GM18867 (cell line): ENCODE measurements around the gene NEU4.
A peak's percentile ranks its signal among the peaks of the same experiment; 100 is the strongest.
"Not testable (repeated sequence)": the region's sequence is repeated elsewhere in the genome, so short reads cannot be mapped to it uniquely, and the experiment has no call there.

Experiments
- ATAC-seq: cut with Tn5 transposase; IDR thresholded peaks from one replicate; pipeline ENCODE4 v1.9.1; 2021; ENCODE audit warnings: mild to moderate bottlenecking, moderate library complexity; ENCODE audit not compliant: unreplicated experiment

The NEU4 gene, protein sequence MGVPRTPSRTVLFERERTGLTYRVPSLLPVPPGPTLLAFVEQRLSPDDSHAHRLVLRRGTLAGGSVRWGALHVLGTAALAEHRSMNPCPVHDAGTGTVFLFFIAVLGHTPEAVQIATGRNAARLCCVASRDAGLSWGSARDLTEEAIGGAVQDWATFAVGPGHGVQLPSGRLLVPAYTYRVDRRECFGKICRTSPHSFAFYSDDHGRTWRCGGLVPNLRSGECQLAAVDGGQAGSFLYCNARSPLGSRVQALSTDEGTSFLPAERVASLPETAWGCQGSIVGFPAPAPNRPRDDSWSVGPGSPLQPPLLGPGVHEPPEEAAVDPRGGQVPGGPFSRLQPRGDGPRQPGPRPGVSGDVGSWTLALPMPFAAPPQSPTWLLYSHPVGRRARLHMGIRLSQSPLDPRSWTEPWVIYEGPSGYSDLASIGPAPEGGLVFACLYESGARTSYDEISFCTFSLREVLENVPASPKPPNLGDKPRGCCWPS

DNA sequence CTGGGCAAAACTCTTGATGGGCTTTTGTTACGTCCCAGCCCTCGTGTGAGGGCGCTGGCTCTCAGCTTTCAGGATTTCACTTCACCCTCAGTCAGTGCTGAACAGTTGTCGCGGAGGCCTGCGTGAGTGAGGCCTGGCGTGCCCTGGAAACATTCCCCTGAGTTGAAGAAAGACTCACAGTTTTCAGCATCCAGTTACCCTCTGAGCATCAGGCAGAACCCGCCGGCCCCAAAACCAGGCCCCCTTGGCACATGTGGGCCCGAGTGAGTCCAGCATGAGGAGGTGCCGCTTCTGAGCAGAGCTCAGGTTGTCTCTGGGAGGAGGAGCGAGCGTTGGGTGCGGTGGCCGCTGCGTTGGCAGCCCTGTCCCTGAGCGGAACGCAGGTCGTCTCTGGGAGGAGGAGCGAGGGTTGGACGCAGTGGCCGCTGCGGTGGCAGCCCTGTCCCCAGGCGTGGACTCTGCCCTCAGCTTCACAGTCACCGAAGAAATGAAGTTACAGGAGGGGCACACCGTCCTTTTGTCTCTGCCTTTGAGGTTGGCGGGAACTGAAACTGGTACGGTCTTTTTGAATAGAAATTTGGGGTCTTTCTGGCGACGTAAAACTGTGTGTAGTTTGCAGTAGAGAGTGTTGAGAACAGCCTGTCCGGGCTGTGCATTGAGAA lies at the start of gene NEU4:
Gene NEU4 (plus strand): TSS at position 473 of the 662 bp plus-strand sequence. CDS start 5,292 bp downstream, outside the sequence.
- no peak for ATAC-seq

DNA sequence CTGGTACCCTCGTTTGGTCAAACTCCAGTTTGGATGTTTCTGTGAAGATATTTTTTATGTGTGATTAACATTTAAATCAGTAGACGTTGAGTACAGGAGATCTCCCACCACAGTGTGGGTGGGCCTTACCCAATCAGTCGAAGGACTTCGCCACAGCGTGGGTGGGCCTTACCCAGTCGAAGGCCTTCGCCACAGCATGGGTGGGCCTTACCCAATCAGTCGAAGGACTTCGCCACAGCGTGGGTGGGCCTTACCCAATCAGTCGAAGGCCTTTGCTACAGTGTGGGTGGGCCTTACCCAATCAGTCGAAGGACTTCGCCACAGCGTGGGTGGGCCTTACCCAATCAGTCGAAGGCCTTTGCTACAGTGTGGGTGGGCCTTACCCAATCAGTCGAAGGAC lies 49.1 kb upstream of the NEU4 start:
- ATAC-seq: not testable (repeated sequence)

DNA sequence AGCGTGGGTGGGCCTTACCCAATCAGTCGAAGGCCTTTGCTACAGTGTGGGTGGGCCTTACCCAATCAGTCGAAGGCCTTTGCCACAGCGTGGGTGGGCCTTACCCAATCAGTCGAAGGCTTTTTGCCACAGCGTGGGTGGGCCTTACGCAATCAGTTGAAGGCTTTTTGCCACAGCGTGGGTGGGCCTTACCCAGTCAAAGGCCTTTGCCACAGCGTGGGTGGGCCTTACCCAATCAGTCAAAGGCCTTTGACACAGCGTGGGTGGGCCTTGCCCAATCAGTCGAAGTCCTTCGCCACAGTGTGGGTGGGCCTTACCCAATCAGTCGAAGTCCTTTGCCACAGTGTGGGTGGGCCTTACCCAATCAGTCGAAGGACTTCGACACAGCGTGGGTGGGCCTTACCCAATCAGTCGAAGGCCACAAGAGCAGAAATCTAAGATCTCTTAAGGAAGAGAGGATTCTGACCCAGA lies 48.7 kb upstream of the NEU4 start:
- no peak for ATAC-seq

DNA sequence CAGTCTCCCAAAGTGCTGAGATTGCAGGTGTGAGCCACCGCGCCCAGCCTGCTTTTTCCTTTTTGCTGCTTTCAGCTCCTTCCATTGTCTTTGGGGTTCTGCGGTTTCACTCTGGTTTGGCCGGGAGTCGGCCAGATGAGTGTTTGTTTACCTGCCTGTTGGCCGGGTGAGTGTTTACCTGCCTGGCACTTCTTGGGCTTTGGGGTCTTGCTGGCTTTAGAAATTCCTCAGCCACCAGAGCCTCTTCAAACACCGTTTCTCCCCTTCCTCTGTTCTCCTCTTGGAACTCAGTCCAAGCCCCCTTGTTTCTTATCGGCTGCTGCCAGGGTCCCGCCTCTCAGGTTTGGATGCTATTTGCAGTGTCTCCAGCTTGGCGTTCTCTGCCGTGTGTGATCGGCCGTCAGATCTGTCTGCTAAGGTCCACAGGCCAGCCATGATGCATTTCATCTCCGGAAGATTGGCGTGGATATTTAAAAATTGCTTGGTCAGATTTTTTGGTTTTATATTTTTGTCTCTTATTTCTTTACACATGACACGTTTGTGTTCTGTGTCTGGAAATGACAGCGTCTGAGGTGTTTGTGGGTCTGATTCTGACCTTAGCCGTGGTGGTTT lies 46.6 kb upstream of the NEU4 start:
- ATAC-seq: no peak

DNA sequence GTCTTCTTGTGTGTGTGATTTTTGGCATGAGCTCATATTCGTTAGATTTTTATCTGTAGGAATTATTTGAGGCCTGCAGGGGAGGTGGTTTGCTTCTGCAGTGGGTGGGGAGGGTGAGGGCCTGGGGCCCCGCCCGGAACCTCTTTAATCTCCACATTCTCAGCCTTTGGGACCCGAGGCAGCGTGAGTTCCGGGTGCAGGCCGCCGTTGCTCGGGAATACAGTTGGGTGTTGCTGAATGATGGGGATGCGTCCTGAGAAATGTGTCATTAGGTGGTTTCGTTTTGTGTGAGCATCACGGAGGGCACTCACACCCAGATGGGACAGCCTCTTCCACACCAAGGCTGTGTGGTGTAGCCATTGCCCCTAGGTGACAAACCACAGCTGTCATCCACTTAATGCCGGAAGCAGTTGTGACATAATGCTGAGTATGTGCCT lies 46.0 kb upstream of the NEU4 start:
- ATAC-seq: peak; percentile 93

DNA sequence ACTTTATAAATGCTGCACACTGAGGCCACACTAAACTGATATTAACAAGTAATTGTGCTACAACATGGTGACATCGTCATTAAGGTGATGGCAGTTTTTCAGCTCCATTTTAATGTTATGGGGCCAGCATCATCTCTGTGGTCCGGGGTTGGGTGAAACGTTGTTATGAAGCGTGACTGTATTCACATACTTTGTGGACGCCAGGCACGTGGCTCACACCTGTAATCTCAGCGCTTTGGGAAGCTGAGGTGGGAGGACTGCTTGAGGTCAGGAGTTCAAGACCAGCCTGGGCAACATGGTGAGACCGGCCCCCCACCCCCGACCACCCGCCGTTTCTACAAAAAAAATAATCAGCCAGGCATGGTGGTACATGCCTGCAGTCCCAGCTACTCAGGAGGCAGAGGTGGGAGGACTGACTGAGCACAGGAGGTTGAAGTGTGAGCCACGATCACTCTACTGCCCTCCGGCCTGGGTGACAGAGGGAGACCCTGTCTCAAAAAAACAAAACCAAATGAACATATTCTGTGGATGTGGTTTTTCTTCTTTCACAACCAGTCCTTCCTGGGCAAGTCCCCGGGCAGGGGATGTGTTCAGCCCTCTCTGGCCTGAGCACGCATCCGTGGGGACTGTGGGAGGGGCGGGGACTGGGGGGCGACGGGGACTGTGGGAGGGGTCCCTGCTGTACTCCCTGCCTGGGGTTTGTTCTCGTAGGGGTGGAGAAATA lies 45.3 kb upstream of the NEU4 start:
- ATAC-seq: no peak

DNA sequence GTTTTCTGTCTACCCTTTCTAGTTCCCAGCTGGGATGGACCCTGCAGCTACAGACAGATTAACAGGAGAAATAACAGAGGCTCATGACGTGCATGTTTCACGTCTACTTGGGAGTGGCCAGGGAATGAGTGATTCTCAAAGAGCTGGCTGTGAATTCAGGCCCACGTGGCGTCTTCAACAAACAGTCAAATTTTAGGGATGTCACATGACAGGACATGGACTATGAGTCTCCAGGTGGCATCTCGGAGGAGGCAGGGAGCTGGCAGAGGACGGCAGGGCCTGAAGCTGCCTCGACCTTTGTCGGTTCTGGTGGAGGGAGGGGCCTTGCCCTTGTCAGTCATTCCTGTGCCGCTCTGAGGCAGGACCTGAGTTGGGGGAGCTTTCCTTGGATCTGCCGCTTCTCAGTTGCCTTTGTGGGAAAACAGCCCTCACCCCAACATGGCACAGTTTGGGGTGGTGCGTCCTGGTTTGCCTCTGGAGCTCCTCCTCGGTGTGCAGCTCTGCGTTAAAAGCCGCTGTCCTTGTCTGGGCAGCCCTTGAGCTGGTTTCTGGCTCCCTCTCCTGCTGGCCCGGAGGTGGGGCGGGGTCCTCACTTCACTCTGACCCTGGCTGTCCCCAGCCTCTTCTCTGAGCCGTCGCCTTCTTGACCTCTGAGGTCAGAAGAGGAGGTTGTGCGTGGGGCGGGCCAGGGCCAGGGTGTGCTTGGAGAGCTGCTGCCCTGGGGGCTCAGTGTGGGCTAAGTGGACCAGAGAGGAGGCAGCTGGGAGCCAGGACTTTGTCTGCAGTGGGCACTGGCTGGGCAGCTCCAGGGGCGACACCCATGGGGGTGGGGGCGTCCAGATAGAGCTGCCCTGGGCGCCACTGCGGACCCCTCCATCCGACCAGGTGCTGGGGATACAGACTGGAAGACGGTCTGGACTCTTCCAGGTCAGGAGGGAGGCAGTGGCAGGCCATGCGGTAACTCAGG lies 44.4 kb upstream of the NEU4 start:
- ATAC-seq: no peak

DNA sequence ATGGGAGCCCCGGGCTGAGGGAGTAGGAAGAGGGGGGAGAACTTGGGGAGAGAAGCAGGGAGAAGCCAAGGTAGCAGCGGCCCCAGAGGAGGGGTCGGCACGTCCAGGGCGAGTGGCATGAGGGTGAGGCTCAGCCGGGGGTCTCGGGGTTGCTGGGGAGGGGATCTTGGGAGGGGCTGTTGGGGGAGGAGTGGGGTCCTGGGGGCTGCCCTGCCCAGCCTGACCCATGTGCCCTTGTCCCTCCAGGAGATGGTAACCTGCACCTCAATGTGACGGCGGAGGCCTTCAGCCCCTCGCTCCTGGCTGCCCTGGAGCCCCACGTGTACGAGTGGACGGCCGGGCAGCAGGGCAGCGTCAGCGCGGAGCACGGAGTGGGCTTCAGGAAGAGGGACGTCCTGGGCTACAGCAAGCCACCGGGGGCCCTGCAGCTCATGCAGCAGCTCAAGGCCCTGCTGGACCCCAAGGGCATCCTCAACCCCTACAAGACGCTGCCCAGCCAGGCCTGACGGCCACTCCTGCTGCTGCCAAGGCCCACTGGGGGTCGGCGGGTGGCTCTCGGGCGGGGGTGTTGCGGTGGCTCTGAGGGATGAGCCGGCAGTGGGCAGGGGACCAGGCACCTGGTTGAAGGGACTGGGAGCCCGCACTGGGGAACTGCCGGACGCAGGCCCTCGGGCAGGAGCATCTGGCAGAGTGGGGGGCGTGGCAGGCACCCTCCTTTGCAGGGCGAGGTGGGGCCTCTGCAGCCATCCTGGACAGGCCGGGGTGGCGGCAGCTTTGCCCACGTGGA lies 41.3 kb upstream of the NEU4 start:
- no peak for ATAC-seq

DNA sequence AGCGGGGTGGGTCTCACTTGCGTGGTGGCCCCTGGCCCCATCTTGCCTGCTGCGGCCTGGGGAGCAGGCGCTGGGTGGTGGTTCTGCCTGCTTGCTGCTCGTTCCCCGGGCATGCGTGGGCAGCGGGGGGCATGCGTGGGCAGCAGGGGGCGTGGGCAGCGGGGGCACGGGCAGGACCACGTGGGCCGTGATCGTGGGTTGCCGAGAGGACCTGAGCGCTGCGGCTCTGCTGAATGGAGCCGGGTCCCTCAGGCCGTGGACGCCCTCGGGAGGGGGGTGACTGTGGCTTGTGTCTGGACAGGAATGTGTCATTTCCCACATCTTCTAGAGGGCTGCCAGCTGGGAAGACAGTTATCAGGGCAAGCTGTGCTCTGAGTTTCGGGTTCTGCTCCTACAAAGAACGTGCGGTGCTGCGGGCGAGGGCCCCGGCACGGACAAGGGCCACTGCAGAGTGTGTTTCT lies 40.7 kb upstream of the NEU4 start:
- ATAC-seq: no peak

DNA sequence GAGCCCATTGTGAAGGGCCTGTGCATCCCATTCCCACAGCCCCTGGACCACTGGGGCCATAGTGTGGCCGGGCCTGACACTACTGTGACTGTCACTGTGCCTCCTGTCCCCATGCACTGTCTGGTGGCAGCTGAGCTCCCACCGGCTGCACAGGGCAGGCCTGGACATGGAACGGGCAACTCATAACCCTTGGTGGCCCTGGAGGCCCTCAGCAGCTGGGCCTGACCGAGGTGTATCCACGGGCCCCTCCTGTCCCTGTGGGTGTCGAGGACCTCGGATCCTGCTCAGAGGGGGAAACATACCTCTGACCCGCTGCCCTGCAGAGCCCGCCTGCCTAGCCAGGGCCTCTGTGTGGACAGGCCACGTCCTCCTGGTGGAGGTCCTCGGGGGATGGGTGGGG lies 40.1 kb upstream of the NEU4 start:
- no peak for ATAC-seq

DNA sequence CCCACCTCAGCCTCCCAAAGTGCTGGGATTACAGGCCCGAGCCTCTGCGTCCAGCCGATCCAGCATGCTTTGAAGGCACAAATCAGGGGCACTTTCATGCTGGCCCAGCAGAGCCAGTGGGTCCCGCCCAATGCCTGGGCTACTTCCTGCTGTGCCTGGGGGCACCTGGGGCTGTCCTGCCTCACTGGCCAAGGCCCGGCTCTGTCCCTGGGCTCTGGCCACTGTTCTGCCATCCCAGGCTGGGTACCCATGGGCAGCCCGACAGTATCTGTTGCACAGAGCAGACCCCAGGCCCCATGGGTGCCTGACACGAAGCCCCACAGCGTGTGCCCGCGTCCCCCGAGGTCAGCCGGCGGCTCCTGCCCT lies 39.2 kb upstream of the NEU4 start:
- no peak for ATAC-seq

DNA sequence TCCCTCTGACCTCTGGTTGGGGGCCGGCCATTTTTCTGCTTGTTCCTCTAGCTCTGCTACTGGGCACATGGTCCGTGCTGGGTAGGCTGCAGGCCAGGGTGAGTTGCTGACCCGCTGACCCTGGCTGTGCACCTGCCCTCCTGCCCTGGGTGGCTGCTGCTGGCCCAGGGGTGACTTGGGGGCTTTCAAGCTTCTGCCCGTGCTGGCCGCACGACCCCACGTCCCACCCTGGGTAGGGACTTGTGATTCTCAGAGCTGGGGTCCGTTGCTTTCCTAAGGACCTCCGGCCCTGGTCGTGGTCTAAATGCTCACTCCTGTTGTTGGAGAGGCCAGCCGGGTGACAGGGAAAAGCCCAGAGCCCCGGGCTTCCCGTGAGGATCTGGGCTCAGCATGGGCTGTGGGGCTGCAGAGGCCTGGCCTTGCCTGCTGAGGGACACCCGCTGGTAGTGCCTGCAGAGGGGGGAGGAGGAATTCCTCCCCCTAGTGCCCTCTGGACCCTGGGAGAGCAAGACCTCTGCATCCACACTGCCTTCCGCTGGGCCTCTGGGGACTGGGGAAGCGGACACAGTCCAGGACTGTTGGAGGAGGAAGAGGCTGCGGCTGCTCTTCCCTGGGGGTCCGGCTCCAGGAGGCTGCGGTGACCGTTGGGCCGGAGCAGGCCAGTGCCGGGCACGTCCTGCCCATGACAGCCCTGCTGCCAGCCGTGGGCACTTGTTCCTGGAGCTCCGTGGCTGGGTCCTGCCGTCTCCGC lies 38.6 kb upstream of the NEU4 start:
- no peak for ATAC-seq

DNA sequence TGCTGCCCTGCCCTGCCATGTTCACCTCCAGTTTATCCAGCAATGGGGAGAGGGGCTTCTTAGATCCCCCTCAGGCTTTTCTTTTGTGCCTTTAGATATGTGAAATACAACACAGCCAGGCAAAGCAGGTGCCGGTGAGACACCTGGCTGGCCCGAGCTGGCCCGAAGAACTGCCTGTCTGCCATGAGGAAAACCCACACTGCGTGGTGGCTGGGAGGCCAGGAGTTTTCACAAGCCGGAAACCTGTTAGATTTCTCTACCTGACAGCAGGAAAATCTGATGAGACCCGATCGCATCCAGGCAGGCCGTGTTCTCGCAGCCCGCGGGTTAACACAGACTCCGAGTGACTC lies 38.1 kb upstream of the NEU4 start:
- ATAC-seq: no peak

DNA sequence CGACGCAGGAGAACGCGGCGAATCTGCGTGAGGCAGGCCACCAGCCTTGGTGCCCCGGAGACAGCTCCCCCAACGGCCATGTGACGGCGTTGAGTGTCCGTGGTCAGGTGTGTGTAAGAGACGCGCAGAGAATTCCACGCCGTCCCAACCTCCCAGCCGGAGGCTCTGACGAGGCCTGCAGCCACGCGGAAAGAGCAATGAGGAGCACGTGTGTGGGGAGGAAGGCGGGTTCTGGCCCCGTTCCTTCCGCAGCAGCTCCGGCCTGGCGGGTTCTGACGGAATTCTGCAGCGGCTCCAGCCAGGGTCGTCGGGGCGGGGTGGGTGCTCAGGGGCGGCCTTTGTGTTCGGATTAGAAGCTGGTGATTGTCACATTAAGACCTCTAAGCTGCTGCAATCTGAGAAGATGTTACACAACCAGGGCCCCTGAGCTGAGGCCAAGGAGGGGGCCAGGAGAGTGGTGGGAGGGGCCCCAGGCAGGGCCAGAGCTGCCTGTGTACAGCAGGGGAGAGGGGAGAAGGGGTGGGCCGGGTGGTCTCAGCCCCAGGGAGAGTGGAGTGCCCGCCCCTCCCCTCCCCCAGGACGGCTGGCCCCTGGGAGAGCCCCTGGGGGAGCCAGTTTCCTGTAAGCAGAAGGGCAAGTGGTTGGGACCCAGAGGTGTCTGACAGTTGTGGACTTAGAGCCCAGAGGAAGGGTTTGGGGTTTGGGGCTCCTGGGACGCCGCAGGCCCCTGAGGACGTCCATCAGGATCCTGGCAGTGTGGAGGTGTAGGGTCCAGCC lies 37.5 kb upstream of the NEU4 start:
- ATAC-seq: no peak

DNA sequence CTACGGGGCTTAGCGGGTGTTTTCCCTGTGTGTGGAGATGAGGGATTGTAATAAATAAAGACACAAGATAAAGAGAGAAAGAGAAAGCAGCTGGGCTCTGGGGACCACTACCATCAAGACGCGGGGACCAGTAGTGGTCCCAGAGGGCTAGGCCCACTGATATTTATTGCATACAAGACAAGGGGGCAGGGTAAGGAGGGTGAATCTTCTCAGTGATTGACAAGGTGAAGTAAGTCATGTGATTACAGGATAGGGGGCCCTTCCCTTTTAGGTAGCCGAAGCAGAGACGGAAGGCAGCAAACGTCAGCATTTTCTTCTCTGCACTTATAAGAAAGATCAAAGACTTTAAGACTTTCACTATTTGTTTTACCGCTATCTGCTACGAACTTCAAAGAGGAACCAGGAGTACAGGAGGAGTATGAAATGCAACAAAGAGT lies 36.9 kb upstream of the NEU4 start:
- no peak for ATAC-seq

DNA sequence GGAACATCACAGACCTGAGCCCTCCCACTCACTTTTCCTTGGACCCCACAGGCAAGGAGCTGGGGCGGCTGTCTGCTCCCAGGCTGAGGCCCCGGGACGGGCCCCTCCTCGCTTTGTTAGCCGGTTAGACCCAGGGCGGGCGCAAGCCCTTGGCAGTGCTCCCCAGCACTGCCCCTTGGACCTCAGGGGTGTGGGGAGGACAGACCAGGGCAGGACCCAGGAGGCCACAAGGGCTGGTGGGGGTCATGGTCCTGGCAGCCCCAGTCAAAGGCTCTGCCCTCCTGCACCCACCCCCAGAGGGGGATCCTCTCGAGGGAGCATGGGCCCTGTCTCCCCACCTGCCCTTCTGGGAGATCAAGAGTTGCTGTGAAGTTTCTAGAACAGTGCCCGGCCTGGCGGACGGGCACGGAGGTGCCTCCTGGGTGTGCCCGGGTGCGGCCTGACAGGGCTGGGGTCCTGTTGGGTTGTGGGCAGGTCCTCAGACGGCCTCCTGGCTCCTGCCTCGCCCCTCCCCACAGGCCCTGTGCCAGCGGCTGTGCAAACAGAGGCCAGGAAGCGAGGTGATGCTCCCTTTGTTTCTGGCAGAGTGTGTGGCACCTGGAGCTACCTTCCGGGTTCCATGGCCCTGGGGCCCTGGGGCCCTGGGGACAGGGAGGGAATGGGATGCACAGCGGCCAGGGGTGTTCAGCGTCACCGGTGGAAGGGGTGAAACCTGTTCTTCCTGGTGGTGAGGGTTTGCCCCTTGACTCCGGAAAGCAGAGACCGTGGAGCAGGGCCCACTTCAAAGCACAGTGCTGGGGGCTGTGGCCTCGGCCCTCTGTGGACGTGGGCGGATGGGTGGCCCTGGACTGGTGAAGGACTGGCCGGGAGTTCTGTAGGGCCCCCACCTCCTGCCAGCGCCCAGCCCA lies 35.2 kb upstream of the NEU4 start:
- ATAC-seq: no peak
